Stimulated activated CD8-positive, alpha-beta memory T cell treated with anti-CD3 and anti-CD28 coated beads, Interleukin-15, amount 100 ng/mL, for 48 hours (primary cell): ENCODE measurements around the gene SLC25A21.

Source experiments
- DNase-seq, 2 donors: peaks; one replicate each; pipeline ENCODE4 v3.0.0-alpha.2; 2020; ENCODE audit warnings: low read depth in 2 of 2

Gene SLC25A21

DNA sequence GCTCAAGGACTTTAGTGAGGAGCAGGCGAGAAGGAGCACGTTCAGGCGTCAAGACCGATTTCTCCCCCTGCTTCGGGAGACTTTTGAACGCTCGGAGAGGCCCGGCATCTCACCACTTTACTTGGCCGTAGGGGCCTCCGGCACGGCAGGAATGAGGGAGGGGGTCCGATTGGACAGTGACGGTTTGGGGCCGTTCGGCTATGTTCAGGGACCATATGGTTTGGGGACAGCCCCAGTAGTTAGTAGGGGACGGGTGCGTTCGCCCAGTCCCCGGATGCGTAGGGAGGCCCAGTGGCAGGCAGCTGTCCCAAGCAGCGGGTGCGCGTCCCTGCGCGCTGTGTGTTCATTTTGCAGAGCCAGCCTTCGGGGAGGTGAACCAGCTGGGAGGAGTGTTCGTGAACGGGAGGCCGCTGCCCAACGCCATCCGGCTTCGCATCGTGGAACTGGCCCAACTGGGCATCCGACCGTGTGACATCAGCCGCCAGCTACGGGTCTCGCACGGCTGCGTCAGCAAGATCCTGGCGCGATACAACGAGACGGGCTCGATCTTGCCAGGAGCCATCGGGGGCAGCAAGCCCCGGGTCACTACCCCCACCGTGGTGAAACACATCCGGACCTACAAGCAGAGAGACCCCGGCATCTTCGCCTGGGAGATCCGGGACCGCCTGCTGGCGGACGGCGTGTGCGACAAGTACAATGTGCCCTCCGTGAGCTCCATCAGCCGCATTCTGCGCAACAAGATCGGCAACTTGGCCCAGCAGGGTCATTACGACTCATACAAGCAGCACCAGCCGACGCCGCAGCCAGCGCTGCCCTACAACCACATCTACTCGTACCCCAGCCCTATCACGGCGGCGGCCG lies 509.6 kb downstream of the SLC25A21 start:
- no peak for DNase-seq

GRCh38 chr14:36662258-36662542 lies 510.2 kb downstream of the SLC25A21 start:
- DNase-seq: no peak

- DNase-seq: peak in 1 of 2 donors; percentile 44
Observed at GRCh38 chr14:36661506-36662257, 510.7 kb downstream of the SLC25A21 start, which contains the start of gene PAX9. TSS of gene PAX9 (plus strand) at chr14:36661860. CDS start at chr14:36662090, 230 bp downstream.

DNA sequence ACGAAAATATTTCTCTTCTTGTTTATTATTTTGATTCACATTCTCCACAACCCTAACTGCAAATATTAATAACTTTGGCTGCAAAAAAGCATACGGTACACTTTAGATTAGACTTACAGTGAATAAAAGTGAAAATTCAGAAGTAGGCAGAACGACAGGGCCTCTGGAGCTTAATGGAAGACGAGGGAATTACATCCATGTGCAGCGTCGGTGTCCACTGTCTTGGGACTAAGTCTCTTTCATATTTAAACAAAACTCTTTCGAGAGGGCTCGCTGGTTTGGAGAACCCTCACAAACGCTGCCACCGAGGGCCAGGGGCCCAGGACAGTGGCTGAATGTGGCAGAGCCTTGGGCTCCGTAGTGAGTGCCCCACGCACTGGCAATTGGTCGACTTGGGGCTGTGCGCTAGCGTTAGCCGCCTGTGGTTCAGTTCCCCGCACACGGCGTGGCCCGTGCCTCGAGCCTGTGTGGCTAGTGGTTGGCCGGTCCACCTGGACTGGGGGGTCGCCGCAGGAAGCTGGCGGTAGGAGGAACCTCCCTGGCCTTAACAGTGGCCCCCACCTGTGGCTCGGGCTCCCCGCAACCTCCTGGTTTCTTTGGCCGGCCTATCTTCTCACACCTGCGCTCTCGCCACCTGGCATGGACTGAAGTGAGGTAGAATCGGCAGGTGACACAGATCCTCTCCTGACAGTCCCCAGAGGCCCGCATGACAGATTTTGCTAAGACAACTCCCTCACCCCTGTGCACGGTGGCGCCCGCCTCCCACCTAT lies 511.5 kb downstream of the SLC25A21 start:
- no peak for DNase-seq

DNA sequence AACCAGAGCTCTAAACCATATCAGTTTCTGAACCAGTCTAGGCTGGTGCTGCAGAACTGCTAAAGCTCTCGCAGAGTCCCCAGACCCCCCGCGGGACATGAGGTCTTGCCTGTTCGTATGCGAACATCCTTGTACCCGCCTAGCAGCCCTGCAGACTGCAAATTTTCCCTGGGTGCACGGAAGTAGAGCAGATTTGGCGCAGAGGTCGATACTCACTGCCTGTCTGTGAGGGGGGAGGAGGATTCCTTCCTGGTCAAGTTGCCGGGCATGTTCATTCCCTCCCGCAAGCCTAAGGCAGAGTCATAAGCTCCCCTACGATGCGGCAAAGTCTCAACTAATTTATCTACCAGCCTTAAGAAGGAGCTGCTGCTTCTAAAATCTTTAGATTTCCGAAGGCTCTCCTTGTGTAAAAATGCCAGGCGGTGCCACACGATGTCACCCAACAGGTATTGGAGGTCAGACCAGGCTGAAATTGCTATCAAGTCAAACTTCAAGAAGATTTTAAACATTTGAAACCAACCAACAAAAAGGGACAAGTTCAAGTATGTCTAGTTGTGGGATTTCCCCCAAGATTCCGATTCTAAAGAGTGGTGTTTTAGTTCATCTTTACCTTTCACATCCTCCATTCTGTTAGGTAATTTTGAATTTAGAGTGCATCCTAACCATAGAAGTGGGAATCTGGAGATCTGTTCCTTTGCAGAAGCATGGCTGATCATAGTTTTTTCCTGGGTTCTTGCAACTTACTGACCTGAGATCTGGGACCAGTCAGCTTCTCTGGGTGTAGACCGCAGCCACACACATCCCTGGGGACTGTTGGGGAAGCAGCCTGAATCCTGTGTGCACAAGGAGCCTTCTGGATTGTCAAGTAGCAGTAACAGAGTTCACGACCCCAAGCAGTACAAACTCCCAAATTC lies 512.3 kb downstream of the SLC25A21 start:
- no peak for DNase-seq

DNA sequence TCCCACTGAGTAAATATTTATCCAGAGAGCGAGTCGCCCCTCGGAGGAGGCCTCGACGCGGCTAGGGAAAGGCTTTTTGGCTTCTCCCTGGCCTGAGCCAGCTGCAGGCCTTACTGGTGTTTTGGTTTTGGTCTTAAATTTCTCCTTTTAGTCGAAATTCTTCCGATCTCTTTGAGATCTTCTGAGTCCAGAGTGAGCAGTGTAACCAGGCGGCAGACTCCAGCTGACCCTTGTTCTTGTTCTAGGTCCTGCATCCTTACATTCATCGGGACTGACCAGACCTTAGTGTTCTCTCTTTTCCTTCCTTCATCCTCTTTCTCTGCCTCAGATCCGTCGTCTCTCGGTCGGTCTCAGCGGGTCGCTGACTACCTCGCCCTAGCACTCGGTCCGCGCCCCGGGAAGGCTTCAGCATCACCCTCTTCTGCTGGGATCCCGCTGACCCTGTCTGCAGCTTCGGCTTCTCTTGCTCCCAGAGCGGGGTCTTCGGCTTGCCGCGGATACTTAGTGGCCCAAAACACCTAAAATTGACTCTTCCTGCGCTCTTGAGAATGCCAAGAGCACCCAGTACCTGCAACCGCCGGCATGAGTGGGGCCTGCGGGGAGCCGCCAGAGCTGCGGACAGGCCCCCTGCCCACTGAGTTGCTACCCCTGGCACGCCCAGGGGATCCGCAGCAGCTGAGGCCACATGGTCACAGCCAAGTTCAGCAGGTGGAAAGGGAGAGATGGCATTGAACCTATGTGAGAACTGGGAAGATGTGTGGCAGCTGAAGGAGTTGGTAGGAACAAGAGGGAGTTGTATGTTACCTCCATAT lies 513.2 kb downstream of the SLC25A21 start:
- no peak for DNase-seq

DNA sequence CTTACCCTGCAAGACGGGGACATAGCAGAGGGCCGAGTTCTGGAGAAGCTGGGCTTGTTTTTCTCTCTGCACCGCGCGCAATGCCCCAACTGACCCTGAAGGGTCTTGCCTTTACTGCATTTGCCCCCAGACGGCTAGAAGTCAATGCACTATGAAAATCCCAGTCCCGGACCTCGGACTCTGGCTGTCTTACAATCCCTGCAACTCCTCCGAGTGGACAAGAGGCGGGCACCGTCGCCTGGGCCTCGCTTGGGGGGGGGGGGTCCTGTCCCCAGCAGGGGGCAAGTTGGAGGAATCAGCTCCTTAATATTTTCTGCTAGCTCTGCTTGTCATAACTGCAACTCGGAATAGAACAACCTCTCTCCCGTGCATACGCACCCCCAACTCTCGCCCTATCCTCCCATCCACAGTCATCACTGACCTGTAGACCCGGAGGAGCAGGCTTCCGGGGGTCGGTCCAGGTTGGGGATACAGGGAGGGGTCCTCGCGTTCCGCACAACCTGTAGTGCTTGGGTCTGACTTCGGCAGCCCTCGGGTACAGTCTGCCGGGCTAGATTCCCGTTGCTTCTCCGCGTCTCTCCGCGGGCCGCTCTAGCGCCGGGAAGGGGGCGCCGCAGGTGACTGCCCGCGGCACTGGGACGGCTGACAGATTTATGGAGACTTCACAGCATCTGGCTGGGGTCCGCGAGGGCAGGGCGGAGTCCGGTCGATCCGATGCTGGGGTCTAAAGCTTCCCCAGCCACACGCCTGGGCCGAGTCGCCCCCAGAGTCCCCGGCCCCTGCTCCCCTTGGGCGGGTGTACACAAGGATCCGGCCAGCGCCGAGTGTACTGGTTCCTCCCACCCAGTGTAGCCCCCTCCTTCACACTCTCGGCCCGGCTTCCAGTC lies 514.0 kb downstream of the SLC25A21 start:
- DNase-seq: no peak

GRCh38 chr14:36657399-36658122 lies 514.8 kb downstream of the SLC25A21 start:
- no peak for DNase-seq

DNA sequence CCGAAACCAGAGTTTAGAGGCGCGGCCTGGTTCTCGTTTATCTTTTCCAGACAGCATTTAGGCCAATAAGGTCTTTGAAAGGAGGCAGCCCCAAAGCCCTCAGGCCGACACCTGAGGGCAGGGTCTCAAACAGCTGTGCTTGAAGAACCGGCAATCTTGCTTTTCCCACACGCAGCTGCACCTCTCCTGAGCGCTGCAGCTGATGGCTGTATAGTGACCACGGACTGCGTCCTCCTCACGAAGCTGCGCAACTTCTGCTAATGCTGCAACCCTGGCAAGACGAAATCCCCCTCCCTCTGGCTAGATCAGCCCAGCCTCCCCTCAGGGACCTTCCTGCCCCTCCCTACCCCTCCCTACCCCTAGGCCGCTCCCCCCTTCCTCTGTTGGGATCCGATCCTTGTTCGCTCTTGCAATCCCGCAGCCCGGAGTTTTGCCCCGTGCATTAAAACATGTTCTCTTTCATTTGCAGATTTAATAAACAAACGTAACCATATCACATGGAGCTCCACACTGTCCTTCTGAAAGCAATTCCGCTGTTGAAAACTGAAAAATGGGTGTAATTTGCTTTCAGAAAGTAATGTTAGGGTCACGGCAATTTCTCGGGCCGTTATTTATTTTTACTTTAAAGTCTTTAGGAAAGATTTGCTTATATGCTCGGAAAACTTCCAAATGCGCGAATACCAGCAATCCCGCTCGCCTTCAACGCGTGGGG lies 515.6 kb downstream of the SLC25A21 start:
- no peak for DNase-seq

DNA sequence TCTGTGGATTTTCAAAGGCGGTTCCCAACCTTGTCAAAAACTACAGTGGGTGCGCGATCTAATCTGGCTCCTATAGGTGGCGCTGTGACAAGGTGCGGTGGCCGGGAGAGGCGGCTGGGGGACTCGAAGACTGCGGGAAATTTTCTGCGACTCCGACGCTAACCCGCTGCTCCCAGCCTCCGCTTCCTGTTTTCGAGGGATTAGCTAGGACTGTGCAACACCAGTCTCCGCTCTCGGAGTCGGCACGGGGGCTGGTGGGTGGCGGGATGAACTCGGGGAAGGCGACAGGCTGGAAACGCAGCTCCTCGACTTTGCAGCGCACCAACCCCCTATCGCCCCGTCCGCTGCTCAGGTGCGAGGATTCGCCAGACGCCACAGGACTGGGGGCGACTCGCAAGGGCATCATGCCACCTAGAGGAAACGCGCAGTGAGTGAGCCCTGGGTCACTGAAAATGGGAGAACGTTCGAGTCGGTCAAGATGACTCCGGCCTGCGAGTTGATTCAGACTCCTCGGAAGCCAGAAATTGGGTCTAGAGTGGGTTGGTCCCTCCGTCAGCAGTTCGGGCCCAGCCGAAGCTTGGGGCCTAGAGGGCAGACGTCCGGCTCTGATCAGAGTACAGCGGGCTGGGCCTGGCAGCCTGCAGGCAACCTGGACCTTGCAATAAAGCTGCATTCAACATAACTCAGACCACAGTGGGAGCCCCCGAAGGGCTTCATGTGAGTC lies 516.3 kb downstream of the SLC25A21 start:
- DNase-seq: no peak

DNA sequence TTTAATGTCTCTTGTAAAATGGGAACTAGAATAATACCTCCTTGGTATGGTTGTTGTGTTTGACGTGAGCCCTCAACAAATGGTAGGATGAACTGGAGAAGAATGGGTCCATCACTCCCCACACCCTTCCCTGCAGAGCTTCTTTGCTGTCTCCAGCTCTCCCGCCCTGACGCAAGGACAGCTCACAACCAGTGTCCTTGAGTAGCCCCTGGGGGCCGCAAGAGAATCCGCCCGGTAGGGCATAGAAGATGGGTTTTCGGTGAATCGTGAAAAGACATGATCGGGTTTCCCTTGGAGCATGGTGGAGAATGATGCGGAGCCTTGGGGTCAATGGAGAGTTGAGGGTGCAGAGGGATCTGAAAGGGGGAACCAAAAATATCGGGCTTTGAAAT lies 516.8 kb downstream of the SLC25A21 start:
- DNase-seq: no peak

DNA sequence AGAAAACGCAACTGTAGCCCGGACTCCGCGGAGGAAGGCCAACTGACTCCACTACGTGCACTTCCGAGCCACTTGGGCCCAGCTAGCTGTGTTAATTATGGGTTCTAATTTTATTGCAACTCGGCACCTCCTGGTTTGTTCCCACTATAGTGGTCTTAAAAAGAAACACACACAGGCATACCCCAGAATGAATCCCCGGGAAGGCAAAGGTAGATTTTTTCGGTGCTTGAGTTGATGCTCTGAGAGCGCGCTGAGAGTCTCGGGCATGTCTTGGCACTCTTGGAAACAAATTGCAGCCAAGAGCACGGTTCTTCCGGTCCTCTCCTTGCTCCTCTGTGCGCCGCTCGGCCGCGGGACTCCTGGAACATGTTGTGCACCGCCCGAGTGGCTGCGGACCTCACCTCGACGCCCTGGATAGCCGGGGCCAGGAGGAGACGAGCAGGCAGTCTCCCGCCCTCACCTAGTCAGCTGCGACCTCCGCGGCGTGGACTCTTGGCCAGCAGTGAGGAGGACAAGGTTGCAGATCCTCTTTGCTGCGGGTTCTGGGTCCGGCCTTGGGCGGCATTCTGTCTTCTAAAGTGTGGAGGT lies 517.5 kb downstream of the SLC25A21 start:
- DNase-seq: no peak

GRCh38 chr14:36653962-36654793 lies 518.2 kb downstream of the SLC25A21 start:
- no peak for DNase-seq

DNA sequence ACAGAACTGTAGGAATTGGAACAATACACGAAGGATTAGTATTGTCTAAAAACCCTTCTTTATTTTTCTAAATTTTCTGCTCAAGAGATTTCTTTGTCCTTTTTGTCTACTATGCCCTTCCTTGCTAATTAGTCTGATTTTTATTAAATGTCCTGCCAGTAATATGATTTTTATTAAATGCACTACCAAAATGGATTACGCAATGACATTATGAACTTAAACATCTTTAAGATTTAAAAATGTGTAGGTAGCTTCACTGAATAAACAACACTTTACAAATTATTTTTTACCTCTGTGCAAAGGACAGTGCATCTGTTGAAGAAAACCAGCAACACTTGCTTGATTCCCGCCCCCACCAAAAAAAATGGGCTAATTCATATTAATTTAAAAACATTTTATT lies 519.0 kb downstream of the SLC25A21 start:
- no peak for DNase-seq

DNA sequence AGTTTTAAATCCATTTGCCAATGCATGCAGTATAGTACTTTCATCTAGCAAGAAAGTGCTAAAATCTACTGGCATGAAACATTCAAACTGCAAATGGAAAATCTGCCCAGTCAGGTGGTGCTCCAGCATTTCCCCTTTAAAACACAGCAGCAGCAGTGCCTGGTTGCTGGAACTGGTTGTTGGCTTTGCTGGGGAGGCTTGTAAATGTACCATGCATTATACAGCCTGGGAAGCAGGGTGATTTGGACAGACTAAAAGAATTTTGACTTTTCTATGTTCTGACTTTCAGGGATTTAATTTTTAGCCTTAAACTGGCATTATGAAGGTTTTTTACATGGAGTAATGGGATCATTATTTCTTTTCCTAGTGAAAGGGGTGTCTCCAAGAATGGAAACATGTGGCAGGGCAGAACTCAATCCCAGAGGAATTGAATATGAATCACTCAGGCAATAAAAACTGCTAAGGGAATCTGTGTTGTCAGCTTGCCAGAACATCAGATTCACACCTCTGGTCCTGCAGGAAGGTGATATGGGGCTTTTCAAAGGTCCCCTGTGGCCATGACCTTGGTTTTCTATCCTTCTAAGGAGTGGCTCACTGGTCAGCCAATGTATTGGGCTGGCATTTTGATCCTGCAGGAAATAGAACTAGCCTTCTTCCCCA lies 519.7 kb downstream of the SLC25A21 start:
- no peak for DNase-seq
